Measurements from ENCODE around the gene PLAC9. TPM values are rescaled to one million over a fixed set of nuclear protein-coding genes. Genes with fewer than 3 reads are reported as not detected.
A peak's percentile ranks its signal among the peaks of the same experiment; 100 is the strongest.

Gene PLAC9
- total RNA-seq, 4 donors from 2014 or later: 1.7 to 6.6 (median 5.7) TPM; not detected in 1

GRCh38 chr10:80167471-80168161 is 35.1 kb downstream of the PLAC9 start:
- Histone ChIP-seq H3K27me3 (no peaks in the 10 kb centered on the region), H3K9me3 (no peaks in the 10 kb centered on the region), H3K36me3 (peaks cover 0 to 17% (median 8%) of the 10 kb centered on the region in 4 donors), H3K27ac (peak overlapping the region in 3 of 4 donors; percentile 18 to 20 (median 19)), H3K4me3 (no peak overlapping the region), H3K4me1 (peaks cover 38 to 84% (median 50%) of the 10 kb centered on the region in 4 donors)
- no peak for DNase-seq
- intact Hi-C loops (cut with DNase I; ENCODE audit: low total_unique reads) (no loop called here), in situ Hi-C loops (cut with MboI; ENCODE audit: low pct_ligation_motif_present in 1 of 4, low pct_unique_long_range_greater_than_20kb in 1 of 4, low sequenced_read_pairs in 3 of 4) (no loop called here)
- 76% methylated on average over 8 of the region's 8 CpGs; no CpG with 5 or more reads in 1 of the 2 donors for WGBS, 2 donors (ENCODE audit: low coverage in 1 of 2)
- no peak for TF ChIP-seq CTCF (IDR thresholded peaks at IDR 0.05)
- TF ChIP-seq POLR2AphosphoS5 (IDR thresholded peaks at IDR 0.05): no peak
- no peak for TF ChIP-seq EP300 (IDR thresholded peaks at IDR 0.05; ENCODE audit: low read depth)
- no peak for TF ChIP-seq POLR2A (IDR thresholded peaks at IDR 0.05)

- peak overlapping the region in 3 of 4 donors; percentile 20 to 73 (median 22) for H3K27ac ChIP-seq
- no peaks in the 10 kb centered on the region for H3K27me3 ChIP-seq
- in situ Hi-C loops (cut with MboI; ENCODE audit: low pct_ligation_motif_present in 1 of 4, low pct_unique_long_range_greater_than_20kb in 1 of 4, low sequenced_read_pairs in 3 of 4): no loop called here
- H3K4me1 ChIP-seq: peaks cover 40 to 88% (median 55%) of the 10 kb centered on the region in 4 donors
- peaks cover 0 to 12% (median 6%) of the 10 kb centered on the region in 4 donors for H3K36me3 ChIP-seq
- 68 to 80% methylated on average over 1 to 7 of the region's 7 CpGs for WGBS, 2 donors (ENCODE audit: low coverage in 1 of 2)
- intact Hi-C loops (cut with DNase I; ENCODE audit: low total_unique reads): no loop called here
- no peak for DNase-seq
- H3K9me3 ChIP-seq: no peaks in the 10 kb centered on the region
- no peak overlapping the region for H3K4me3 ChIP-seq
- TF ChIP-seq EP300 (IDR thresholded peaks at IDR 0.05; ENCODE audit: low read depth): no peak
These were observed 35.6 kb downstream of the PLAC9 start for GRCh38 chr10:80168162-80168511.

- Histone ChIP-seq H3K27ac (peak overlapping the region in 3 of 4 donors; percentile 20 to 73 (median 22)), H3K4me3 (no peak overlapping the region), H3K27me3 (no peaks in the 10 kb centered on the region), H3K36me3 (peaks cover 0 to 9% (median 4%) of the 10 kb centered on the region in 4 donors), H3K4me1 (peaks cover 39 to 88% (median 55%) of the 10 kb centered on the region in 4 donors), H3K9me3 (no peaks in the 10 kb centered on the region)
- intact Hi-C loops (cut with DNase I; ENCODE audit: low total_unique reads) (no loop called here), in situ Hi-C loops (cut with MboI; ENCODE audit: low pct_ligation_motif_present in 1 of 4, low pct_unique_long_range_greater_than_20kb in 1 of 4, low sequenced_read_pairs in 3 of 4) (no loop called here)
- 85% methylated on average over 13 of the region's 13 CpGs; no CpG with 5 or more reads in 1 of the 2 donors for WGBS, 2 donors (ENCODE audit: low coverage in 1 of 2)
- peak in 1 of 5 experiments; percentile 13 for TF ChIP-seq CTCF (IDR thresholded peaks at IDR 0.05)
- TF ChIP-seq EP300 (IDR thresholded peaks at IDR 0.05; ENCODE audit: low read depth): no peak
- no peak for TF ChIP-seq POLR2A (IDR thresholded peaks at IDR 0.05)
- no peak for TF ChIP-seq POLR2AphosphoS5 (IDR thresholded peaks at IDR 0.05)
- no peak for DNase-seq
These were observed 36.3 kb downstream of the PLAC9 start for GRCh38 chr10:80168679-80169380.

GRCh38 chr10:80170026-80170425 is 37.5 kb downstream of the PLAC9 start:
- in situ Hi-C loops (cut with MboI; ENCODE audit: low pct_ligation_motif_present in 1 of 4, low pct_unique_long_range_greater_than_20kb in 1 of 4, low sequenced_read_pairs in 3 of 4): no loop called here
- intact Hi-C loops (cut with DNase I; ENCODE audit: low total_unique reads): no loop called here

More at GRCh38 chr10:80170026-80170425, 37.5 kb downstream of the PLAC9 start:
- Histone ChIP-seq H3K27me3 (no peaks in the 10 kb centered on the region), H3K4me1 (peaks cover 31 to 80% (median 49%) of the 10 kb centered on the region in 4 donors), H3K36me3 (peaks cover 0 to 9% (median 3%) of the 10 kb centered on the region in 4 donors), H3K4me3 (no peak overlapping the region), H3K27ac (peak overlapping the region; percentile 67 to 79 (median 74)), H3K9me3 (no peaks in the 10 kb centered on the region)
- no peak for DNase-seq
- TF ChIP-seq POLR2AphosphoS5 (IDR thresholded peaks at IDR 0.05): peak in 1 of 3 donors; percentile 39
- TF ChIP-seq CTCF (IDR thresholded peaks at IDR 0.05): no peak
- TF ChIP-seq EP300 (IDR thresholded peaks at IDR 0.05; ENCODE audit: low read depth): no peak
- no peak for TF ChIP-seq POLR2A (IDR thresholded peaks at IDR 0.05)
- WGBS, 2 donors (ENCODE audit: low coverage in 1 of 2): 32 to 33% methylated on average over 4 of the region's 4 CpGs

Measured in transverse colon (tissue), 4 donors.